SK-N-SH treated with all-trans-retinoic acid at 6 μM for 48 hours (cell line): ENCODE results near the gene FDX2.

Experiments used
- ATAC-seq: fragments of 200-7000 bp; cut with Tn5 transposase; 3 replicates; pipeline ENCODE4 v1.9.1; 2020; ENCODE audit warnings: mild to moderate bottlenecking, moderate library complexity
- ARNTL ChIP-seq: fragments of 450-650 bp; formaldehyde crosslinking; IDR thresholded peaks from 2 replicates; pipeline ENCODE4 v1.5.0; 2020; ENCODE audit warnings: low read depth, mild to moderate bottlenecking, moderate library complexity, borderline replicate concordance
- BACH2 ChIP-seq: fragments of 250-450 bp; sonication (Bioruptor Pico); IDR thresholded peaks from 2 replicates; pipeline ENCODE4 v1.9.0; 2021; ENCODE audit warnings: mild to moderate bottlenecking, borderline replicate concordance
- CREB5 ChIP-seq: fragments of 250-450 bp; sonication (Bioruptor Pico); IDR thresholded peaks from 2 replicates; pipeline ENCODE4 v1.5.1; 2020; ENCODE audit warnings: low read depth, mild to moderate bottlenecking, moderate library complexity
- CSDC2 ChIP-seq: fragments of 250-450 bp; sonication (Bioruptor Pico); IDR thresholded peaks from 2 replicates; pipeline ENCODE4 v1.5.0; 2020; ENCODE audit warnings: mild to moderate bottlenecking, moderate library complexity
- ESRRG ChIP-seq: fragments of 250-450 bp; sonication (Bioruptor Pico); IDR thresholded peaks from 2 replicates; pipeline ENCODE4 v1.6.1; 2021; ENCODE audit warnings: mild to moderate bottlenecking
- GLIS3 ChIP-seq: fragments of 250-450 bp; sonication (Bioruptor Pico); IDR thresholded peaks from 2 replicates; pipeline ENCODE4 v1.5.0; 2020; ENCODE audit warnings: mild to moderate bottlenecking, moderate library complexity
- ISL1 ChIP-seq: fragments of 250-450 bp; sonication (Bioruptor Pico); IDR thresholded peaks from 2 replicates; pipeline ENCODE4 v2.1.2; 2022; ENCODE audit warnings: mild to moderate bottlenecking, moderate library complexity
- OSR1 ChIP-seq: fragments of 250-450 bp; sonication (Bioruptor Pico); IDR thresholded peaks from 2 replicates; pipeline ENCODE4 v1.8.0; 2022; ENCODE audit warnings: moderate library complexity, mild to moderate bottlenecking, inconsistent platforms
- POU6F1 ChIP-seq: fragments of 250-450 bp; sonication (Bioruptor Pico); IDR thresholded peaks from 2 replicates; pipeline ENCODE4 v1.8.0; 2021; ENCODE audit warnings: low read depth, mild to moderate bottlenecking, moderate library complexity, borderline replicate concordance
- RARB ChIP-seq: fragments of 250-450 bp; sonication (Bioruptor Pico); IDR thresholded peaks from 2 replicates; pipeline ENCODE4 v1.8.0; 2021; ENCODE audit warnings: mild to moderate bottlenecking, moderate library complexity
- SNAI2 ChIP-seq: fragments of 250-450 bp; sonication (Bioruptor Pico); IDR thresholded peaks from 2 replicates; pipeline ENCODE4 v1.5.0; 2020; ENCODE audit warnings: mild to moderate bottlenecking, moderate library complexity
- TOX ChIP-seq: fragments of 250-450 bp; sonication (Bioruptor Pico); IDR thresholded peaks from 2 replicates; pipeline ENCODE4 v1.8.0; 2021; ENCODE audit warnings: mild to moderate bottlenecking, moderate library complexity, borderline replicate concordance
- TSHZ2 ChIP-seq: fragments of 250-450 bp; sonication (Bioruptor Pico); IDR thresholded peaks from 2 replicates; pipeline ENCODE4 v1.5.0; 2020; ENCODE audit warnings: mild to moderate bottlenecking, moderate library complexity
- ZC3H10 ChIP-seq: fragments of 250-450 bp; sonication (Bioruptor Pico); IDR thresholded peaks from 2 replicates; pipeline ENCODE4 v1.5.1; 2021; ENCODE audit warnings: mild to moderate bottlenecking, moderate library complexity
- ZFP3 ChIP-seq: fragments of 250-450 bp; sonication (Bioruptor Pico); IDR thresholded peaks from 2 replicates; pipeline ENCODE4 v1.5.0; 2020; ENCODE audit warnings: mild to moderate bottlenecking, moderate library complexity
- ZFP30 ChIP-seq: fragments of 450-650 bp; formaldehyde crosslinking; IDR thresholded peaks from 2 replicates; pipeline ENCODE4 v1.5.0; 2022; ENCODE audit warnings: mild to moderate bottlenecking, moderate library complexity
- ZNF565 ChIP-seq: fragments of 450-650 bp; formaldehyde crosslinking; conservative IDR thresholded peaks from 2 replicates; pipeline ENCODE4 v1.5.0; 2020; ENCODE audit warnings: low read depth, mild to moderate bottlenecking, moderate library complexity
- ZNF70 ChIP-seq: fragments of 450-650 bp; formaldehyde crosslinking; IDR thresholded peaks from 2 replicates; pipeline ENCODE4 v1.5.0; 2020; ENCODE audit warnings: mild to moderate bottlenecking, moderate library complexity
- ZNF8 ChIP-seq: fragments of 450-650 bp; formaldehyde crosslinking; IDR thresholded peaks from 2 replicates; pipeline ENCODE4 v1.5.0; 2020; ENCODE audit warnings: mild to moderate bottlenecking, moderate library complexity
- TF ChIP-seq, protein P1 (sequence below): fragments of 250-450 bp; sonication (Bioruptor Pico); IDR thresholded peaks from 2 replicates; pipeline ENCODE4 v1.8.0; 2020; ENCODE audit warnings: mild to moderate bottlenecking, moderate library complexity, borderline replicate concordance

The FDX2 gene

GRCh38 chr19:10329555-10329954 lies 13.7 kb upstream of the FDX2 start:
- ATAC-seq, result no peak
- TF ChIP-seq ZFP3, result no peak
- no peak for TF ChIP-seq ARNTL (CRISPR knock-in tag)
- TF ChIP-seq RARB (CRISPR knock-in tag), result no peak
- no peak for TF ChIP-seq GLIS3 (CRISPR knock-in tag)

DNA sequence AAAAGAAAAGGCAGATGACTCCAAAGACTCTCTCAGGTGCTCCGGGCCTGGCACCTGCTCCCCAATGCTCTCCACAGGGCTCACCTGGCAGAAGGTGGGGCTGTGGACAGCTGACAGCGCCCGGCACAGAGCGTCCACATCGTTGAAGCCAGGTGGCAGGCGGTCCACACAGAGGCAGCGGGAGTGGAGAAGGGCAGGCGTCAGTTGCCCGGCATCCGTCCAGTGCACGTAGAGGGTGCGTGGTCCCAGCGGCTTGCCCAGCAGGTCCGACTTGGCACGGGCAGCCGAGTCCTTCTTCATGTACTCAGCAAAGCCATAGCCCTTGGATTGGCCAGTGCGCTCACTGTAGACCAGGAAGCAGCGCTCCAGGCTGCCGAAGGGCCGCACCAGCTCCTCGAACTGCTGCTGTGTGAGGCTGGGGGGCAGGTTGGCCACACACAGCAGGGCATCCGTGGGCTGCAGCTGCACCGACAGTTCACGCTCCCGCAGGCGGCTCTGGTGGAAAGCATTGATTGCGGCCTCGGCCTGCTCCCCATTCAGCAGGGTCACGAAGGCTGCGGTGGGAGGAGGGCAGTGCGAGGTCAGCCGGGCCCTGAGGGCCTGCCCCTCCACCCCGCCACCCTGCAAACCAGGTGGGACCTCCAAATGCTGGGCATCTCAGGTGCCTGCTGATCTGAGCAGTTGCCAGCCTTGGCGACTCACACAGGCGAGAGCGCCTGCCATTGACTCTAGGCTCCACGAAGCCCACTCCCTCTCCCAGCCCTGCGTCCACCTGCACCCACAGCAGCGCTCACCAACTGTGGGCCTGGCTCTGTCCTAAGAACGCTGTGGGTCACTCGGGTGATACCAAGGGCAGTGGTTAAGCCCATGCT lies 13.0 kb upstream of the FDX2 start:
- no peak for TF ChIP-seq BACH2
- no peak for TF ChIP-seq ZC3H10 (CRISPR knock-in tag)
- no peak for TF ChIP-seq TOX
- no peak for TF ChIP-seq CSDC2 (CRISPR knock-in tag)
- no peak for TF ChIP-seq ESRRG (CRISPR knock-in tag)
- no peak for TF ChIP-seq ARNTL (CRISPR knock-in tag)
- no peak for TF ChIP-seq ZNF565
- TF ChIP-seq, protein P1, sequence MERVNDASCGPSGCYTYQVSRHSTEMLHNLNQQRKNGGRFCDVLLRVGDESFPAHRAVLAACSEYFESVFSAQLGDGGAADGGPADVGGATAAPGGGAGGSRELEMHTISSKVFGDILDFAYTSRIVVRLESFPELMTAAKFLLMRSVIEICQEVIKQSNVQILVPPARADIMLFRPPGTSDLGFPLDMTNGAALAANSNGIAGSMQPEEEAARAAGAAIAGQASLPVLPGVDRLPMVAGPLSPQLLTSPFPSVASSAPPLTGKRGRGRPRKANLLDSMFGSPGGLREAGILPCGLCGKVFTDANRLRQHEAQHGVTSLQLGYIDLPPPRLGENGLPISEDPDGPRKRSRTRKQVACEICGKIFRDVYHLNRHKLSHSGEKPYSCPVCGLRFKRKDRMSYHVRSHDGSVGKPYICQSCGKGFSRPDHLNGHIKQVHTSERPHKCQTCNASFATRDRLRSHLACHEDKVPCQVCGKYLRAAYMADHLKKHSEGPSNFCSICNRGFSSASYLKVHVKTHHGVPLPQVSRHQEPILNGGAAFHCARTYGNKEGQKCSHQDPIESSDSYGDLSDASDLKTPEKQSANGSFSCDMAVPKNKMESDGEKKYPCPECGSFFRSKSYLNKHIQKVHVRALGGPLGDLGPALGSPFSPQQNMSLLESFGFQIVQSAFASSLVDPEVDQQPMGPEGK, result no peak
- no peak for TF ChIP-seq ZNF8 (CRISPR knock-in tag)
- TF ChIP-seq RARB (CRISPR knock-in tag), result no peak
- TF ChIP-seq TSHZ2 (CRISPR knock-in tag), result no peak
- no peak for TF ChIP-seq SNAI2 (CRISPR knock-in tag)
- TF ChIP-seq OSR1 (CRISPR knock-in tag), result no peak
- TF ChIP-seq ZNF70 (CRISPR knock-in tag), result no peak
- no peak for TF ChIP-seq POU6F1 (CRISPR knock-in tag)
- TF ChIP-seq, all 23 proteins: peak for 0
- no peak for ATAC-seq

DNA sequence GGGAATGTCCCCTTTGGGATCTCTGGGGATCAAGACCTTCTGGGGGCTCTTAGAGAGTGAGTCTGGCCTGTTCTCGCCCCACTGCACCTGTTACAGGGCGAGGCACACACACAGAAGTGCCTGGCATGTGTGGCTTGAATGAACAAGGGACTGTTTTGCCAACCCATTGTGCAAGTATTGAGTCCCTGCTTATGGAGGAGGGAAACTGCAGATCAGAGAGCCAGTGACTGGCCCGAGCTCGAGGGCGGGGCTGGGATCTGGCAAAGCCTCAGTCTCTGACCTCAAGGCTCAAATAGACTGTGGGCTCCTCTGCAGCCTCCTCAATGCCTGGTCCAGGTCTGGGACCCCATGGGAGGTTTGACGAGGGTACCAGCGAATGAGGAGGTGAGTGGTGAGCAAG lies 12.0 kb upstream of the FDX2 start:
- no peak for ATAC-seq
- TF ChIP-seq BACH2 (no peak), ARNTL (CRISPR knock-in tag) (no peak), TSHZ2 (CRISPR knock-in tag) (no peak), RARB (CRISPR knock-in tag) (no peak), SNAI2 (CRISPR knock-in tag) (no peak), ZC3H10 (CRISPR knock-in tag) (no peak), ZFP30 (no peak), CREB5 (CRISPR knock-in tag) (no peak), OSR1 (CRISPR knock-in tag) (no peak), TOX (no peak), ESRRG (CRISPR knock-in tag) (no peak), CSDC2 (CRISPR knock-in tag) (no peak), POU6F1 (CRISPR knock-in tag) (no peak), ZNF565 (no peak), ISL1 (CRISPR knock-in tag) (no peak), ZFP3 (no peak)
- TF ChIP-seq, protein P1, result no peak
